Measurements from ENCODE around the gene GNAI3.

- TF ChIP-seq CTCF (conservative IDR thresholded peaks at IDR 0.05) (no peak), EZH2 (IDR thresholded peaks at IDR 0.05; ENCODE audit: low read depth) (no peak)
These were observed 106.1 kb downstream of the GNAI3 start for GRCh38 chr1:109654519-109654918.

All from PC-9 (cell line).